KMS-11 (cell line): Measurements from ENCODE around the gene SCN10A.

ENCODE experiments used
- H2AFZ ChIP-seq: fragments of 200-600 bp; sonication (generic); 2 replicates; pipeline ENCODE4 v1.6.1; 2016; ENCODE audit warnings: antibody characterized with exemption, mixed run types, low read depth
- H3K27ac ChIP-seq: fragments of 200-600 bp; sonication (generic); 2 replicates; pipeline ENCODE4 v1.6.1; 2016; ENCODE audit warnings: mild to moderate bottlenecking, mixed run types
- H3K27me3 ChIP-seq: fragments of 200-600 bp; sonication (generic); 2 replicates; pipeline ENCODE4 v1.6.1; 2017; ENCODE audit warnings: mild to moderate bottlenecking, low read depth, mixed run types, moderate library complexity; ENCODE audit not compliant: insufficient read depth
- H3K36me3 ChIP-seq: fragments of 200-600 bp; sonication (generic); 2 replicates; pipeline ENCODE4 v1.6.1; 2017; ENCODE audit warnings: mild to moderate bottlenecking, mixed run types; ENCODE audit not compliant: insufficient read depth
- H3K4me1 ChIP-seq: fragments of 200-600 bp; sonication (generic); 2 replicates; pipeline ENCODE4 v1.6.1; 2016; ENCODE audit warnings: mild to moderate bottlenecking, low read depth, mixed run types; ENCODE audit not compliant: poor library complexity, severe bottlenecking
- H3K4me2 ChIP-seq: fragments of 200-600 bp; sonication (generic); 2 replicates; pipeline ENCODE4 v1.7.0; 2016; ENCODE audit warnings: mild to moderate bottlenecking, mixed run types
- H3K4me3 ChIP-seq: fragments of 200-600 bp; sonication (generic); IDR thresholded peaks from 2 replicates; pipeline ENCODE4 v1.6.1; 2017; ENCODE audit warnings: low read depth, low read length, mixed read lengths; ENCODE audit not compliant: insufficient read depth
- H3K79me2 ChIP-seq: fragments of 200-600 bp; sonication (generic); 2 replicates; pipeline ENCODE4 v1.6.1; 2016; ENCODE audit warnings: low read depth, mixed run types; ENCODE audit not compliant: insufficient read depth
- H3K9ac ChIP-seq: fragments of 200-600 bp; sonication (generic); 2 replicates; pipeline ENCODE4 v1.6.1; 2016; ENCODE audit warnings: mild to moderate bottlenecking, mixed run types
- H4K20me1 ChIP-seq: fragments of 200-600 bp; sonication (generic); 2 replicates; pipeline ENCODE4 v1.6.1; 2016; ENCODE audit warnings: mild to moderate bottlenecking, mixed run types; ENCODE audit not compliant: insufficient read depth
- TF ChIP-seq, protein P1 (sequence below): fragments of 200-600 bp; sonication (generic); conservative IDR thresholded peaks from 2 replicates; pipeline ENCODE4 v1.6.1; 2017; ENCODE audit warnings: low read depth, mild to moderate bottlenecking, antibody characterized with exemption, low read length, moderate library complexity, mixed read lengths

The SCN10A gene

DNA sequence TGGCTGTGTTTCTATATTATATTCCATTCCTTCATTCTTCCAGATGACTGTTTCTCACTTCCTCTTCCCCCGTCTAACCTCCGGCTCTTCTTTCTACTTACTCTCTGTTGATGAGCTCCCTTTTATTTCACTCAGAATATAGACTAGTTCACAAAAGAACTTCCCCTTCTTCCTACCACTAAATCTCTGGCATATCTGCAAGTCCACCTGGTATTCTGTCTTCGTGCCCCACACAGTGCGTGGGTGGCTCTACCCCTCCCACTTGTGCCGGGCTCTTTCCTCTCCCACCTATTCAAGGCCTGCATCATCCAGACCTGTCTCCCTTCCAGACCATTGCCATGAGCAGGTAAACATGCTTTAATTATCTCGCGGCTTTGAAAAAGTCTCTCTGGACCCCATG lies 73.0 kb downstream of the SCN10A start:
- H4K20me1 ChIP-seq: no peaks in the 10 kb centered on the region

DNA sequence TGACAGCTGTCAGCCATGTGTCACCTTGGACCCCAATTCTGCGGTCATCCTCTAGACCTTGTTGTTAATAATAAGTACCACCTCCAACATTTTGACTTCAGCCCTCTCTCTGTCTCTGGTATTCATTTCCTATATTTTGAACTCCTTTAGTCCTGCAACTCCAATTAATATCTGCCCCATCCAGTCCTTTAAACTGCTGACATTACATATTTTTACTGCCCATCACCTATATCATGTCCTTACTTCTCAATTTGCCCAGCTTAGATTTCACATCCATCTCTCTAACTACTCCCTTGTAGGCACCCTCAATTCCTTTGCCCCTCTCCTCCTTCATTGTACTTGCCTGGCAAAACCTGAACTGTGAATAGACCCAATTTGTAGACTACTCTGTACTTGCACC lies 73.5 kb downstream of the SCN10A start:
- no peaks in the 10 kb centered on the region for H3K4me1 ChIP-seq
- H3K27me3 ChIP-seq: no peaks in the 10 kb centered on the region
- no peak overlapping the region for H3K4me3 ChIP-seq
- no peak overlapping the region for H3K4me2 ChIP-seq
- TF ChIP-seq, protein P1, sequence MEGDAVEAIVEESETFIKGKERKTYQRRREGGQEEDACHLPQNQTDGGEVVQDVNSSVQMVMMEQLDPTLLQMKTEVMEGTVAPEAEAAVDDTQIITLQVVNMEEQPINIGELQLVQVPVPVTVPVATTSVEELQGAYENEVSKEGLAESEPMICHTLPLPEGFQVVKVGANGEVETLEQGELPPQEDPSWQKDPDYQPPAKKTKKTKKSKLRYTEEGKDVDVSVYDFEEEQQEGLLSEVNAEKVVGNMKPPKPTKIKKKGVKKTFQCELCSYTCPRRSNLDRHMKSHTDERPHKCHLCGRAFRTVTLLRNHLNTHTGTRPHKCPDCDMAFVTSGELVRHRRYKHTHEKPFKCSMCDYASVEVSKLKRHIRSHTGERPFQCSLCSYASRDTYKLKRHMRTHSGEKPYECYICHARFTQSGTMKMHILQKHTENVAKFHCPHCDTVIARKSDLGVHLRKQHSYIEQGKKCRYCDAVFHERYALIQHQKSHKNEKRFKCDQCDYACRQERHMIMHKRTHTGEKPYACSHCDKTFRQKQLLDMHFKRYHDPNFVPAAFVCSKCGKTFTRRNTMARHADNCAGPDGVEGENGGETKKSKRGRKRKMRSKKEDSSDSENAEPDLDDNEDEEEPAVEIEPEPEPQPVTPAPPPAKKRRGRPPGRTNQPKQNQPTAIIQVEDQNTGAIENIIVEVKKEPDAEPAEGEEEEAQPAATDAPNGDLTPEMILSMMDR: no peak
- H3K9ac ChIP-seq: no peak overlapping the region
- H3K79me2 ChIP-seq: no peaks in the 10 kb centered on the region
- H2AFZ ChIP-seq: no peak overlapping the region
- no peak overlapping the region for H3K27ac ChIP-seq
- H4K20me1 ChIP-seq: no peaks in the 10 kb centered on the region
- H3K36me3 ChIP-seq: no peaks in the 10 kb centered on the region

More for the DNA sequence above, 73.0 kb downstream of the SCN10A start:
- H2AFZ ChIP-seq: no peak overlapping the region
- no peak overlapping the region for H3K4me3 ChIP-seq
- TF ChIP-seq, protein P1: no peak
- H3K9ac ChIP-seq: no peak overlapping the region
- no peaks in the 10 kb centered on the region for H3K36me3 ChIP-seq
- no peak overlapping the region for H3K27ac ChIP-seq
- H3K4me2 ChIP-seq: no peak overlapping the region
- H3K4me1 ChIP-seq: no peaks in the 10 kb centered on the region
- no peaks in the 10 kb centered on the region for H3K27me3 ChIP-seq
- no peaks in the 10 kb centered on the region for H3K79me2 ChIP-seq

DNA sequence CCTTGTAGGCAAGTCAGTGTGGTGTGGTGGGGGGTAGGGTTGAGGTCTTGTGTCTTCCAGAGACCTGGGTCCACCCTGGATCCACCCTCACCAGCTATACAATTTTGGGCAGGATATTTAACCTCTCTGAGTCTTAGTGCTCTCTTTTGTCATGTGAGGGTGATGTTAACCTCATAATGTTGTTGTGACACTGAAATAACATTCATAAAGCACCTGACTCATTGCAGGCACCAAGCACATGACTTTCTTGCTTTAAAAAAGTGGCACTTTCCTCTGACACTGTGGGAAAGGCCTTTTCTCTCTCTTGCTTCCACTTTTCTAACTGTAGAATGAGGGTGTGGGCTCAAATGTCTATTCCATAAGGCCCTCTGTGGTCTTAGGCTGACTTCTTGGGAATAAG lies 75.5 kb downstream of the SCN10A start:
- Histone ChIP-seq H2AFZ (no peak overlapping the region), H4K20me1 (no peaks in the 10 kb centered on the region), H3K27me3 (no peaks in the 10 kb centered on the region), H3K36me3 (no peaks in the 10 kb centered on the region), H3K4me2 (no peak overlapping the region), H3K9ac (no peak overlapping the region), H3K27ac (no peak overlapping the region), H3K4me3 (no peak overlapping the region), H3K4me1 (no peaks in the 10 kb centered on the region), H3K79me2 (no peaks in the 10 kb centered on the region)
- TF ChIP-seq, protein P1: no peak

DNA sequence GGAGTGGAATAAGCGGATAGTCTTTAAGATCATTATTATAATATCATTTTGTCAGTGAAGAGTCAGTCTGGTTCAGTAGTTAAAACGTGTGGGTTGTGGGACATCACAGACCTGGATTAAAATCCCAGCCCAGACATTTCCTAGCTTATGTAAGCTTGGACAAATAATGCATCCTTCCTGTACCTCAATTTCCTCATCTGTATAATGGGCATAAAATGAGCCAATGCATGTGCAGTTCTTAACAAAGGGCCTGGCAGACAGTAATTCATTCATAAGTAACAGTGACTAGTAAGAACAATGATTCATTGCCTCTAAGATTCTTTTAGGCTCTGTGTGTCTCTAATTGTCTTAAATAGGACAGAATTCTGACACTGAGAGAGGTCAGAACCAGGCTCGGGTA lies 76.1 kb downstream of the SCN10A start:
- Histone ChIP-seq H3K27me3 (no peaks in the 10 kb centered on the region), H3K27ac (no peak overlapping the region), H3K79me2 (no peaks in the 10 kb centered on the region), H3K4me1 (no peaks in the 10 kb centered on the region), H3K9ac (no peak overlapping the region), H3K36me3 (no peaks in the 10 kb centered on the region), H3K4me3 (no peak overlapping the region), H3K4me2 (no peak overlapping the region), H2AFZ (no peak overlapping the region), H4K20me1 (no peaks in the 10 kb centered on the region)
- TF ChIP-seq, protein P1: no peak

DNA sequence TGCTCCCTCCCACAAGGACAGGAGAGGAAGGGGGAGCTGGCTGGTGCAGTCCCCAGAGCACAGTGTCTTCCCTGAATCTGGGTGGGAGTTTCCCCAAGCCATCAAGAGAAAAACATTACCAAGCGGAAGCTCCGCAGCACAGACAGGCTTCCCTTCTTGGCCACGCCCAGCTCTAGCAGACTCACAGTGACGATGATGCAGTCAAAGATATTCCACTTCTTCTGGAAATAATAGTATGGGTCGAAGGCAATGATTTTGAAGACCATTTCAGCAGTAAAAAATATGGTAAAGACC lies 76.7 kb downstream of the SCN10A start:
- no peak overlapping the region for H3K9ac ChIP-seq
- no peaks in the 10 kb centered on the region for H3K36me3 ChIP-seq
- H3K27ac ChIP-seq: no peak overlapping the region
- no peaks in the 10 kb centered on the region for H3K4me1 ChIP-seq
- H2AFZ ChIP-seq: no peak overlapping the region
- H3K79me2 ChIP-seq: no peaks in the 10 kb centered on the region
- TF ChIP-seq, protein P1: no peak
- no peaks in the 10 kb centered on the region for H4K20me1 ChIP-seq
- no peak overlapping the region for H3K4me2 ChIP-seq
- no peak overlapping the region for H3K4me3 ChIP-seq
- no peaks in the 10 kb centered on the region for H3K27me3 ChIP-seq
